Sigmoid colon (tissue), 7 donors: ENCODE data around the gene PPP4R4. TPM values are rescaled to one million over a fixed set of nuclear protein-coding genes. Genes with fewer than 3 reads are reported as not detected.

Experiments used
- DNase-seq: peaks from one replicate; pipeline ENCODE4 v3.0.0-alpha.2; 2019
- H3K27ac ChIP-seq, 4 donors: fragments of 200-600 bp; sonication (generic); one replicate each; pipeline ENCODE4 v1.5.1; 2016 to 2019; ENCODE audit warnings: mild to moderate bottlenecking in 1 of 4
- H3K27me3 ChIP-seq, 3 donors: fragments of 200-600 bp; sonication (generic); one replicate each; pipeline ENCODE4 v1.5.1; 2019; ENCODE audit warnings: mild to moderate bottlenecking in 1 of 3
- H3K36me3 ChIP-seq, 4 donors: fragments of 200-600 bp; sonication (generic); one replicate each; pipeline ENCODE4 v1.5.1; 2016 to 2019
- H3K4me1 ChIP-seq, 4 donors: fragments of 200-600 bp; sonication (generic); one replicate each; pipeline ENCODE4 v1.5.1; 2017 to 2019
- H3K4me3 ChIP-seq, 4 donors: fragments of 200-600 bp; sonication (generic); one replicate each; pipeline ENCODE4 v1.5.1; 2017 to 2019; ENCODE audit warnings: mild to moderate bottlenecking in 2 of 4, moderate library complexity in 1 of 4
- H3K9me3 ChIP-seq, 4 donors: fragments of 200-600 bp in 3 of 4; sonication (generic) in 3 of 4; one replicate each; pipeline versions ENCODE4 v1.5.1 to v1.6.1; 2013 to 2019
- CTCF ChIP-seq, 4 experiments: fragments of 450-650 bp in 3 of 4; fragments of 200-600 bp in 1 of 4; IDR thresholded peaks; one replicate each; pipeline ENCODE4 v1.5.1; 2016 to 2019; ENCODE audit warnings: antibody characterized with exemption in 4 of 4, mild to moderate bottlenecking in 3 of 4, moderate library complexity in 2 of 4
- EP300 ChIP-seq, 4 donors: sonication (generic); formaldehyde crosslinking; IDR thresholded peaks; one replicate each; pipeline ENCODE4 v1.6.1; 2017; ENCODE audit warnings: antibody characterized with exemption in 4 of 4
- POLR2A ChIP-seq, 2 donors: fragments of 450-650 bp; IDR thresholded peaks; one replicate each; pipeline ENCODE4 v1.6.1; 2016; ENCODE audit warnings: antibody characterized with exemption in 2 of 2, mild to moderate bottlenecking in 2 of 2, moderate library complexity in 2 of 2
- POLR2AphosphoS5 ChIP-seq, 4 donors: sonication (generic); formaldehyde crosslinking; IDR thresholded peaks; one replicate each; pipeline ENCODE4 v1.6.1; 2017; ENCODE audit warnings: antibody characterized with exemption in 4 of 4
- WGBS, 2 donors: extraction: QIAGEN DNeasy Blood & Tissue Kit; methylation state at CpG; one replicate each; pipeline ENCODE4 v1.1.7; 2013; 5-methylcytosine and 5-hydroxymethylcytosine counted together
- intact Hi-C: fragments of 100-400 bp; cut with DNase I; formaldehyde crosslinking; loops from one replicate; pipeline ENCODE4 v1.15.1; 2023
- polyA plus RNA-seq, 3 donors: library from polyadenylated mRNA; stranded (reverse); fragments of 200-250 nt; gene quantifications; one replicate each; pipeline ENCODE4 v1.2.3, GENCODE V29; 2013
- total RNA-seq, 4 donors: library from RNA; depleted of rRNA; stranded (reverse); fragments of >200 nt; gene quantifications; one replicate each; pipeline ENCODE4 v1.1.0, GENCODE V29; 2016
- donor health status: healthy with polysubstance abuse.
- donor health status: Bipolar disorder and iron deficiency.
- donor health status: healthy.

Gene PPP4R4
- total and polyA plus RNA-seq, 7 donors, result 0.07 to 3.0 (median 0.63) TPM; not detected in 1

- Histone ChIP-seq H3K36me3 (no peaks in the 10 kb centered on the region), H3K27me3 (peaks cover 9 to 59% (median 38%) of the 10 kb centered on the region in 3 donors), H3K9me3 (no peaks in the 10 kb centered on the region), H3K4me3 (peak overlapping the region; percentile 19 to 63 (median 61)), H3K27ac (peak overlapping the region in 1 of 4 donors; percentile 51), H3K4me1 (peaks cover 0 to 22% (median 21%) of the 10 kb centered on the region in 4 donors)
- DNase-seq, result peak; percentile 65
- intact Hi-C loops, result loop anchor here (2.0 to 10.0 kb wide), 4 partner anchors 94 to 380 kb away; partner anchors contain the start of genes DDX24 and IFI27L1
- no peak for TF ChIP-seq CTCF (IDR thresholded peaks at IDR 0.05)
- TF ChIP-seq POLR2AphosphoS5 (IDR thresholded peaks at IDR 0.05), result no peak
- TF ChIP-seq POLR2A (IDR thresholded peaks at IDR 0.05), result no peak
- no peak for TF ChIP-seq EP300 (IDR thresholded peaks at IDR 0.05)
- 4% methylated on average over 30 of the region's 30 CpGs for WGBS, 2 donors
These were observed 1.1 kb downstream of the PPP4R4 start for GRCh38 chr14:94175011-94175745.

GRCh38 chr14:94175747-94176146 lies 1.6 kb downstream of the PPP4R4 start:
- intact Hi-C loops, result loop anchor here (2.0 to 10.0 kb wide), 4 partner anchors 95 to 381 kb away; partner anchors contain the start of genes DDX24 and IFI27L1
- no peak overlapping the region for H3K27ac ChIP-seq
- WGBS, 2 donors, result 27 to 30% methylated on average over 7 of the region's 7 CpGs
- no peak for DNase-seq
- H3K4me1 ChIP-seq, result peaks cover 0 to 22% (median 21%) of the 10 kb centered on the region in 4 donors
- no peaks in the 10 kb centered on the region for H3K36me3 ChIP-seq
- TF ChIP-seq POLR2AphosphoS5 (IDR thresholded peaks at IDR 0.05), result no peak
- no peak for TF ChIP-seq POLR2A (IDR thresholded peaks at IDR 0.05)
- no peak for TF ChIP-seq EP300 (IDR thresholded peaks at IDR 0.05)
- TF ChIP-seq CTCF (IDR thresholded peaks at IDR 0.05), result no peak
- peaks cover 9 to 60% (median 38%) of the 10 kb centered on the region in 3 donors for H3K27me3 ChIP-seq
- no peaks in the 10 kb centered on the region for H3K9me3 ChIP-seq
- no peak overlapping the region for H3K4me3 ChIP-seq

GRCh38 chr14:94176808-94177207 lies 2.7 kb downstream of the PPP4R4 start:
- Histone ChIP-seq H3K27ac (no peak overlapping the region), H3K4me3 (no peak overlapping the region), H3K36me3 (no peaks in the 10 kb centered on the region), H3K4me1 (peaks cover 0 to 22% (median 21%) of the 10 kb centered on the region in 4 donors), H3K27me3 (peaks cover 9 to 60% (median 38%) of the 10 kb centered on the region in 3 donors), H3K9me3 (no peaks in the 10 kb centered on the region)
- TF ChIP-seq POLR2AphosphoS5 (IDR thresholded peaks at IDR 0.05) (no peak), POLR2A (IDR thresholded peaks at IDR 0.05) (no peak), EP300 (IDR thresholded peaks at IDR 0.05) (no peak), CTCF (IDR thresholded peaks at IDR 0.05) (no peak)
- 42 to 75% methylated on average over 3 of the region's 3 CpGs for WGBS, 2 donors
- intact Hi-C loops, result loop anchor here (5.0 to 10.0 kb wide), 3 partner anchors 140 to 382 kb away; no protein-coding TSS in a partner anchor
- no peak for DNase-seq

- H3K27ac ChIP-seq, result no peak overlapping the region
- 59 to 73% methylated on average over 1 of the region's 1 CpG for WGBS, 2 donors
- peaks cover 0 to 22% (median 21%) of the 10 kb centered on the region in 4 donors for H3K4me1 ChIP-seq
- DNase-seq, result no peak
- TF ChIP-seq EP300 (IDR thresholded peaks at IDR 0.05), result no peak
- TF ChIP-seq POLR2A (IDR thresholded peaks at IDR 0.05), result no peak
- TF ChIP-seq POLR2AphosphoS5 (IDR thresholded peaks at IDR 0.05), result no peak
- TF ChIP-seq CTCF (IDR thresholded peaks at IDR 0.05), result no peak
- peaks cover 9 to 60% (median 38%) of the 10 kb centered on the region in 3 donors for H3K27me3 ChIP-seq
- no peaks in the 10 kb centered on the region for H3K9me3 ChIP-seq
- H3K4me3 ChIP-seq, result no peak overlapping the region
- no peaks in the 10 kb centered on the region for H3K36me3 ChIP-seq
- intact Hi-C loops, result loop anchor here (5.0 to 10.0 kb wide), 3 partner anchors 141 to 383 kb away; no protein-coding TSS in a partner anchor
These were observed 3.7 kb downstream of the PPP4R4 start for GRCh38 chr14:94177806-94178205.
